IMR-90 (cell line): Measurements from ENCODE around the gene CACNA2D3. TPM values are rescaled to one million over a fixed set of nuclear protein-coding genes. Genes with fewer than 3 reads are reported as not detected.

ENCODE experiments used
- ATAC-seq: fragments of 200-7000 bp; cut with Tn5 transposase; 2 replicates; pipeline ENCODE4 v1.9.1; 2020; ENCODE audit warnings: low read depth, mild to moderate bottlenecking, moderate library complexity
- BruUV-seq: library from RNA; stranded (reverse); fragments of 400-500 nt; replicated peaks from 2 replicates; lab custom pipeline; 2021; lab: Mats Ljungman, UMichigan
- CTCF ChIA-PET: fragments of 300-600 bp; formaldehyde crosslinking; extraction: SDS; loops from one replicate; lab custom pipeline; 2021; ENCODE audit warnings: antibody characterized with exemption; lab: Yijun Ruan, JAX
- POLR2A ChIA-PET: fragments of 300-600 bp; sonication (Branson Sonifier 250); formaldehyde crosslinking; loops from one replicate; lab custom pipeline; 2022; ENCODE audit warnings: antibody characterized with exemption; ENCODE audit not compliant: unreplicated experiment; lab: Charles Lee
- DNase-seq: peaks from one replicate; pipeline ENCODE4 v3.0.0; 2013
- H2AFZ ChIP-seq: replicated peaks from 2 replicates; pipeline ENCODE3; 2013; ENCODE audit warnings: low read length, mild to moderate bottlenecking; ENCODE audit not compliant: poor library complexity
- H2AK5ac ChIP-seq: 2 replicates; pipeline ENCODE4 v1.6.1; 2013; ENCODE audit warnings: low read depth, low read length, inconsistent platforms
- H2AK9ac ChIP-seq: replicated peaks from 2 replicates; pipeline ENCODE3; 2013; ENCODE audit warnings: mild to moderate bottlenecking, low read depth, low read length, moderate library complexity; ENCODE audit not compliant: poor library complexity
- H2BK120ac ChIP-seq: 2 replicates; pipeline ENCODE4 v1.6.1; 2013; ENCODE audit warnings: low read depth, low read length, inconsistent platforms
- H2BK15ac ChIP-seq: 3 replicates; pipeline ENCODE4 v1.6.1; 2013; ENCODE audit warnings: low read depth, low read length, inconsistent platforms
- H2BK20ac ChIP-seq: 2 replicates; pipeline ENCODE4 v1.6.1; 2013; ENCODE audit warnings: low read depth, mild to moderate bottlenecking, inconsistent platforms, low read length, moderate library complexity
- H2BK5ac ChIP-seq: 2 replicates; pipeline ENCODE4 v1.6.1; 2013; ENCODE audit warnings: mild to moderate bottlenecking, low read depth, low read length, inconsistent platforms; ENCODE audit not compliant: poor library complexity, severe bottlenecking
- H3K14ac ChIP-seq: replicated peaks from 2 replicates; pipeline ENCODE4 v1.6.1; 2013; ENCODE audit warnings: low read depth, low read length, inconsistent platforms
- H3K18ac ChIP-seq: 2 replicates; pipeline ENCODE4 v1.6.1; 2013; ENCODE audit warnings: low read depth, low read length, control low read depth
- H3K23ac ChIP-seq: 2 replicates; pipeline ENCODE4 v1.6.1; 2013; ENCODE audit warnings: low read depth, low read length, inconsistent platforms
- H3K27ac ChIP-seq: 2 replicates; pipeline ENCODE4 v1.5.1; 2013; ENCODE audit warnings: mild to moderate bottlenecking, control low read depth, low read length; ENCODE audit not compliant: insufficient read depth
- H3K27me3 ChIP-seq: 2 replicates; pipeline ENCODE4 v1.6.1; 2013; ENCODE audit warnings: low read length; ENCODE audit not compliant: control insufficient read depth, insufficient read depth
- H3K36me3 ChIP-seq: 2 replicates; pipeline ENCODE4 v1.6.1; 2013; ENCODE audit warnings: low read length, mixed read lengths; ENCODE audit not compliant: control insufficient read depth, insufficient read depth
- H3K4ac ChIP-seq: 2 replicates; pipeline ENCODE4 v1.6.1; 2013; ENCODE audit warnings: low read depth, low read length, inconsistent platforms
- H3K4me1 ChIP-seq: 2 replicates; pipeline ENCODE4 v1.6.1; 2013; ENCODE audit warnings: low read length, mixed read lengths; ENCODE audit not compliant: control insufficient read depth, insufficient read depth
- H3K4me2 ChIP-seq: 2 replicates; pipeline ENCODE4 v1.6.1; 2013; ENCODE audit warnings: low read depth, mild to moderate bottlenecking, control low read depth, low read length, moderate library complexity
- H3K4me3 ChIP-seq: 2 replicates; pipeline ENCODE4 v1.5.1; 2013; ENCODE audit warnings: low read depth, mild to moderate bottlenecking, control low read depth, low read length, moderate library complexity; ENCODE audit not compliant: insufficient read depth
- H3K56ac ChIP-seq: 2 replicates; pipeline ENCODE4 v1.6.1; 2013; ENCODE audit warnings: low read length, inconsistent platforms; ENCODE audit not compliant: insufficient read depth; ENCODE audit errors: extremely low read depth
- H3K79me1 ChIP-seq, 2 experiments: 2 replicates each; pipeline ENCODE4 v1.6.1; 2013; ENCODE audit warnings: low read length in 2 of 2, inconsistent platforms in 1 of 2, low read depth in 1 of 2
- H3K9ac ChIP-seq: 2 replicates; pipeline ENCODE4 v1.6.1; 2013; ENCODE audit warnings: low read depth, low read length, control low read depth
- H3K9me1 ChIP-seq: 2 replicates; pipeline ENCODE4 v1.6.1; 2013; ENCODE audit warnings: low read length, inconsistent platforms; ENCODE audit not compliant: insufficient read depth
- H3K9me3 ChIP-seq: 2 replicates; pipeline ENCODE4 v1.6.1; 2013; ENCODE audit warnings: low read length; ENCODE audit not compliant: control insufficient read depth, insufficient read depth
- H4K20me1 ChIP-seq: 2 replicates; pipeline ENCODE4 v1.6.1; 2013; ENCODE audit warnings: low read length, inconsistent platforms; ENCODE audit not compliant: insufficient read depth
- H4K5ac ChIP-seq: 2 replicates; pipeline ENCODE4 v1.6.1; 2013; ENCODE audit warnings: mild to moderate bottlenecking, low read depth, low read length, control low read depth
- H4K8ac ChIP-seq, 2 experiments: 2 replicates each; pipeline ENCODE4 v1.6.1; 2013; ENCODE audit warnings: low read depth in 2 of 2, low read length in 2 of 2, control low read depth in 1 of 2, inconsistent platforms in 1 of 2
- H4K91ac ChIP-seq: 2 replicates; pipeline ENCODE4 v1.6.1; 2013; ENCODE audit warnings: low read depth, low read length, inconsistent platforms; ENCODE audit not compliant: insufficient read depth
- CEBPB ChIP-seq: IDR thresholded peaks from 2 replicates; pipeline ENCODE4 v1.6.1; 2012; ENCODE audit warnings: low read depth, low read length, improper control_type of control experiment
- CHD1 ChIP-seq: IDR thresholded peaks from 2 replicates; pipeline ENCODE4 v1.6.1; 2012; ENCODE audit warnings: low read depth, low read length, improper control_type of control experiment
- CTCF ChIP-seq: conservative IDR thresholded peaks from 2 replicates; pipeline ENCODE4 v1.5.1; 2012; ENCODE audit warnings: mild to moderate bottlenecking, low read depth, low read length, improper control_type of control experiment
- ELK1 ChIP-seq: fragments of 150-350 bp; IDR thresholded peaks from 2 replicates; pipeline ENCODE4 v1.6.1; 2016; ENCODE audit warnings: low read depth, mild to moderate bottlenecking, low read length, moderate library complexity, borderline replicate concordance
- FOS ChIP-seq: fragments of 150-350 bp; IDR thresholded peaks from 2 replicates; pipeline ENCODE4 v1.6.1; 2016; ENCODE audit warnings: low read depth, low read length
- RCOR1 ChIP-seq: IDR thresholded peaks from 2 replicates; pipeline ENCODE4 v1.6.1; 2012; ENCODE audit warnings: mild to moderate bottlenecking, low read length, improper control_type of control experiment; ENCODE audit not compliant: insufficient replicate concordance
- SMC3 ChIP-seq: fragments of 150-350 bp; IDR thresholded peaks from 2 replicates; pipeline ENCODE4 v1.6.1; 2016; ENCODE audit warnings: low read depth, mild to moderate bottlenecking, antibody characterized with exemption, low read length, moderate library complexity
- WGBS, 2 experiments: methylation state at CpG; one replicate each; pipeline versions ENCODE4 v1.1.5 to v1.1.7; 2013; ENCODE audit warnings: missing lambda C conversion rate in 2 of 2; ENCODE audit not compliant: insufficient read length in 1 of 2; ENCODE audit errors: extremely low coverage in 2 of 2; 5-methylcytosine and 5-hydroxymethylcytosine counted together
- dilution Hi-C: fragments of 300-500 bp; cut with HindIII; formaldehyde crosslinking; loops from one replicate; pipeline ENCODE4 v1.14.3; 2018; ENCODE audit warnings: low sequenced_read_pairs; ENCODE audit not compliant: unreplicated experiment
- in situ Hi-C: fragments of 300-500 bp; cut with MboI; formaldehyde crosslinking; loops from 3 replicates; pipeline ENCODE4 v1.14.3; 2019; ENCODE audit warnings: low sequenced_read_pairs, inconsistent platforms, mixed read lengths
- intact Hi-C: fragments of 100-400 bp; cut with micrococcal nuclease; formaldehyde crosslinking; loops from 2 replicates; pipeline ENCODE4 v1.10.0; 2022
- polyA plus RNA-seq, 3 experiments: library from polyadenylated mRNA; depleted of rRNA; stranded (reverse); fragments of >200 nt; gene quantifications; 2 replicates each; pipeline ENCODE4 v1.2.3, GENCODE V29; 2012; ENCODE audit warnings: low replicate concordance in 1 of 3
- total RNA-seq: library from RNA; depleted of rRNA; stranded (reverse); fragments of >200 nt; gene quantifications from 2 replicates; pipeline ENCODE4 v1.2.3, GENCODE V29; 2012

CACNA2D3 gene
- total and polyA plus RNA-seq, 2 of the 4 experiments (the other 2 are of a cell fraction) = 0.36 to 0.41 TPM

- no peak overlapping the region for H3K56ac ChIP-seq
- H3K27me3 ChIP-seq = 0 out of 2 replicates have a peak, but pooled peaks cover 1% of the 10 kb centered on the region
- no peaks in the 10 kb centered on the region for H3K4me1 ChIP-seq
- H3K9me3 ChIP-seq = no peaks in the 10 kb centered on the region
- no peak overlapping the region for H3K4me2 ChIP-seq
- POLR2A ChIA-PET = no interaction called here
- no peak overlapping the region for H3K18ac ChIP-seq
- H3K79me1 ChIP-seq = no peaks in the 10 kb centered on the region
- in situ Hi-C loops (no loop called here), dilution Hi-C loops (no loop called here), intact Hi-C loops (no loop called here)
- H2BK20ac ChIP-seq = no peak overlapping the region
- BruUV-seq = no TSS peak
- CTCF ChIA-PET = no interaction called here
- H4K91ac ChIP-seq = no peak overlapping the region
- H2AFZ ChIP-seq = no peak overlapping the region
- H3K4ac ChIP-seq = no peak overlapping the region
- no peak overlapping the region for H3K14ac ChIP-seq
- WGBS, 2 experiments = 61% methylated on average over 2 of the region's 10 CpGs; no CpG with 5 or more reads in 1 of the 2 experiments
- no peak overlapping the region for H2BK120ac ChIP-seq
- ATAC-seq (peak; percentile 21; the same call in 1 of the 2 replicates), DNase-seq (no peak)
- no peak overlapping the region for H2BK5ac ChIP-seq
- H3K9me1 ChIP-seq = no peaks in the 10 kb centered on the region
- H2AK5ac ChIP-seq = no peak overlapping the region
- no peak overlapping the region for H2BK15ac ChIP-seq
- no peak for TF ChIP-seq ELK1
- no peak for TF ChIP-seq FOS
- TF ChIP-seq CTCF = no peak
- TF ChIP-seq RCOR1 = no peak
- no peak for TF ChIP-seq CEBPB
- TF ChIP-seq CHD1 = no peak
- TF ChIP-seq SMC3 = no peak
- no peak overlapping the region for H3K27ac ChIP-seq
- no peaks in the 10 kb centered on the region for H3K36me3 ChIP-seq
- no peak overlapping the region for H3K23ac ChIP-seq
- H4K5ac ChIP-seq = no peak overlapping the region
- no peak overlapping the region for H3K4me3 ChIP-seq
- H4K20me1 ChIP-seq = no peaks in the 10 kb centered on the region
- no peak overlapping the region for H2AK9ac ChIP-seq
- H3K9ac ChIP-seq = no peak overlapping the region
- no peak overlapping the region for H4K8ac ChIP-seq
Observed at GRCh38 chr3:54731732-54732445, 609.5 kb downstream of the CACNA2D3 start.
